Measurements from ENCODE around the gene CDH13. TPM values are rescaled to one million over a fixed set of nuclear protein-coding genes. Genes with fewer than 3 reads are reported as not detected.

CDH13 gene
- total and polyA plus RNA-seq, 2 experiments from 2014 or later = 1.6 to 4.4 TPM

- Histone ChIP-seq H3K4me3 (no peak overlapping the region), H3F3A (replicated peaks; ENCODE audit: low read depth) (no peaks in the 10 kb centered on the region), H3K27ac (ENCODE audit: low read depth) (no peak overlapping the region), H3K4me1 (ENCODE audit: insufficient read depth) (peaks cover 5% of the 10 kb centered on the region; the same call in 1 of the 2 replicates), H3K4me2 (no peak overlapping the region), H3K79me2 (replicated peaks; ENCODE audit: insufficient read depth) (no peaks in the 10 kb centered on the region), H4K20me1 (replicated peaks; ENCODE audit: insufficient read depth) (no peaks in the 10 kb centered on the region), H2AFZ (no peak overlapping the region), H3K27me3 (ENCODE audit: insufficient read depth) (no peaks in the 10 kb centered on the region), H3K9me2 (ENCODE audit: insufficient read depth) (no peaks in the 10 kb centered on the region; the same call in 1 of the 2 replicates), H3K36me3 (ENCODE audit: insufficient read depth) (no peaks in the 10 kb centered on the region)
- H3K4me3 Mint-ChIP-seq = no peak overlapping the region
- no peaks in the 10 kb centered on the region for H3K9me3 Mint-ChIP-seq
- no peak for ATAC-seq
- peaks cover 2% of the 10 kb centered on the region; the same call in 1 of the 3 replicates for H3K4me1 Mint-ChIP-seq
- TF ChIP-seq POLR2AphosphoS5 (IDR thresholded peaks at IDR 0.05; ENCODE audit: low read depth) (no peak), ZNF462 (CRISPR knock-in tag; IDR thresholded peaks at IDR 0.05) (no peak), ZNF114 (CRISPR knock-in tag; IDR thresholded peaks at IDR 0.05) (no peak), CTCF (conservative IDR thresholded peaks at IDR 0.05; ENCODE audit: low read depth in 2 of 2) (no peak), EZH2phosphoT487 (IDR thresholded peaks at IDR 0.05; ENCODE audit: unreplicated experiment) (no peak)
- peaks cover 11% of the 10 kb centered on the region for H3K27me3 Mint-ChIP-seq (ENCODE audit: insufficient read depth, low read depth, poor library complexity)
- no peak for DNase-seq (ENCODE audit: low spot score)
- H3K36me3 Mint-ChIP-seq (ENCODE audit: low read depth) = no peaks in the 10 kb centered on the region
- H3K27ac Mint-ChIP-seq = no peak overlapping the region
These were observed 1097.8 kb downstream of the CDH13 start for GRCh38 chr16:83724585-83724984.

Measured in GM23338 (cell line).